COLO668 (cell line): Measurements from ENCODE around the gene PLA1A.

Experiments used
- DNase-seq: peaks from one replicate; lab custom pipeline; 2025; ENCODE audit not compliant: unreplicated experiment; lab: John Stamatoyannopoulos, UW

PLA1A gene

DNA sequence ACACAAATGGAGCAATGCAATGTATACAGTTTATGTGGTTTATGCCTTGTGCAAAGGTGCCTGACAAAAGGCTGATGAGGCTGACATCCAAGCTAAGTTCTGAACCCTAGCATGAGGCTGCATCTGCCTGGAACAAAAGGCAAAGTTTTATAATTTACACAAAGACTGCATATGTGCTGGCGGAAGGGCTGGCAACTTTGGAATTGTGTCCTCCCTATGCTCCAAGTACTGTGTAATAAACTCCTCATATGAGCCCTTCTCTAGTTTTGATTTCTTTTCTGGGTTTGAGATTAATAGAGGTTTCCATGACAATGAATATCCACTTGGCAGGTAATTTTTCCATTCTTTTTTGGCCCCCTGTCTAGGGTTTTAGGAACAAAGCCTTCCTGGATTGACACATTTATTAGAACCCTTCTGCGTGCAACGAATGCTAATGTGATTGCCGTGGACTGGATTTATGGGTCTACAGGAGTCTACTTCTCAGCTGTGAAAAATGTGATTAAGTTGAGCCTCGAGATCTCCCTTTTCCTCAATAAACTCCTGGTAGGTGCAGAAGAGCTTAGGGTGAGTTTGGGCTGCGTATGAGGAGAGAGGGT, 10.8 kb downstream of the PLA1A start:
- DNase-seq = no peak

DNA sequence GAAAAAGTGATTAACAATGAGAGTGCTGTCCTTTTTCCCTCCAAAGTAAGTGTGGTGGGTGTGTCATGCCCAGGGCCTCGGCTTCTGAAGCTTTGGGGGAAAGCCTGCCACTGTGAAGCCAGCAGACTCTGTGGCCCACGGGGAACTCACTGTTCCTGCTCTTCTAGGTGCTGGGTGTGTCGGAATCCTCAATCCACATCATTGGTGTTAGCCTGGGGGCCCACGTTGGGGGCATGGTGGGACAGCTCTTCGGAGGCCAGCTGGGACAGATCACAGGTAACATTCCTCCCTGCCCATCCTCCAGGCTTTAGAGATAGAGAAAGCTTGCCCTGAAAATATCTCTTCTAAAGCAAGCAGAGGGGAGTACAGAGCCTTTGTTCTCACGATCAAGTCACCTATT, 11.6 kb downstream of the PLA1A start:
- no peak for DNase-seq

DNA sequence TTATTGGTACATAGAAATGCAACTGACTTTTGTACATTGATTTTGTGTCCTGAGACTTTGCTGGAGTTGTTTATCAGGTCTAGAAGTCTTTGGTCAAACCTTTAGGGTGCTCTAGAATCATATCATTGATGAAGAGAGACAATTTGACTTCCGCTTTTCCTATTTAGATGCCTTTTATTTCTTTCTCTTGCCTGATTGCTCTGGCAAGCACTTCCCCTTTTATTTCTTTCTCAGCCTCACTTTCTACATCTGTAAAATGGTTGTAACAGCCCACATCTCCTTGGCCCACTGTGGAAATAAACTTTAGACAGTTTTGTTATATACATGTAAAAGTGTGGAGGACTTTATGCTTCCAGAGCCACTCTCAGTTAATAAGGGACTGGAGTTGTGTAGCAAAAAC, 14.0 kb downstream of the PLA1A start:
- no peak for DNase-seq

DNA sequence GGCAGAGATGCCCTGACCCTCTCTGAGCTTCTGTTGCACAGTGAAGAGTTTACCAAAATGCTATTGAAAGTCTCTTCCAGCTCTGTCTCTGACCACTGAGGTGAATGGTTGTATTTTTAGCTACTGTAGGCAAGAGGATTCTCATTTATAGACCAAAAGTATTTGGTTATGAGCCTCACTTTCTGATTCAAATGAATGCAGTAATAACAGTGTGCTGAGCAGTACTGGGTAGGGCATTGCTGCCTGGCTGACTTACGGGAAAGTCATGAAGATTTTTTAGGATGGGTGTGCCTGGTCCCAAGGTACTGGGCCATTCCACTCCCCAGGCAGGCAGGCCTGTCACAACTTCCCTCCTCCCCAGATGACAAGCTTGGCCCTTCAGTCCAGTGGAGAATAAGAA, 15.5 kb downstream of the PLA1A start:
- no peak for DNase-seq

DNA sequence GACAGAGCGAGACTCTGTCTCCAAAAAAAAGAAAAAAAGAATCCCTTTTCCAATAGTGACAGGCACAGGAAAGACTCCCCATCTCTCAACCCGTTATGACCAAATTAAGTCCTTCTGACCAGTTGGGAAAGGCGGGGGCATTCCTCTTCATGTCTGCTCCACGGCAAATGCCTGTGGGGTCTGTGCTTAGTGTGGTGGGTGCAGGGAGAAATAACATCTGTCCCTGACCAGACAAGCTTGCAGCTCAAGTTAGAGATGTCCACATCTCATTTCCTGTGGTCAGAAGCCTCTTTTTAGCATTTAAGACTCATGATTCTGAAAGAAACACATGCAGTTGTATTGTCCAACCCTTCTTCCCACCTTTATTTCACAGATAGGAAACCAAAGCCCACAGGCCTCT, 16.2 kb downstream of the PLA1A start:
- no peak for DNase-seq

DNA sequence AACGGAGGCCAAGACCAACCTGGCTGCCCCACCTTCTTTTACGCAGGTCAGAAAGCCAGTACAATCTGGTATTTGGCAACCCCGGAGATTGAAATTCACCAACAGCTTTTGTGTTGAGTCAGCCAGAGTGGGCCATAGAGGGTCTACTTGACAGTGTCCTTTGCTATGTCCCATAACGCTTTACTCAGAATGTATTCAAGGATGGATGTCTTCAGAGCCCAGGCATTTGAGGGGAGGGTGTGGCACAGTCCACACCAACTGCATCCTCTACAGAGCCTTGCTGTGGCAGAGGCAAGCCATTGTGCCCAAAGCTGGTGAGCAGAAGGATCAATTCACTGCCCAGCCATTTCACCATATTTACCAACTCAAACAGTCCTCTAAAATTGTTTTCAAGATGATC, 18.4 kb downstream of the PLA1A start:
- DNase-seq = no peak

DNA sequence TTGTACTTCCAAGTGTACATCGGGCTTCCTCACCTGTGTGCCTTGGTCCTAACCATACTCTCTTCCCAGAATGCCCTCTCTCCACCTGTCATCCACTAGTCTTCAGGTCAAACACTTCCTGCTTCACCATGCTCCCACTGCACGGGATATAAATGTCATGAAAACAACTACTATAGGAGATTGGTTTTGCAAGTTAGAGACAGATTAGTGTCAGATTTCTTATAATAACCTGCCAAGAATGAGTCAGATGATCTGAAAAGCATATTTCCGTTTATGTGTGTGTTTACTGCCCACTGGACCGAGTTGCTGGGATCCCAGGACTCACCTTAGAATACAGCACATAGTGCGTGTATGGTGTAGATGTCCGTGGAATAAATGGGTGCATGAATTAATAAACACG, 21.4 kb downstream of the PLA1A start:
- DNase-seq = no peak

GRCh38 chr3:119620899-119621298, 23.2 kb downstream of the PLA1A start:
- DNase-seq = no peak

DNA sequence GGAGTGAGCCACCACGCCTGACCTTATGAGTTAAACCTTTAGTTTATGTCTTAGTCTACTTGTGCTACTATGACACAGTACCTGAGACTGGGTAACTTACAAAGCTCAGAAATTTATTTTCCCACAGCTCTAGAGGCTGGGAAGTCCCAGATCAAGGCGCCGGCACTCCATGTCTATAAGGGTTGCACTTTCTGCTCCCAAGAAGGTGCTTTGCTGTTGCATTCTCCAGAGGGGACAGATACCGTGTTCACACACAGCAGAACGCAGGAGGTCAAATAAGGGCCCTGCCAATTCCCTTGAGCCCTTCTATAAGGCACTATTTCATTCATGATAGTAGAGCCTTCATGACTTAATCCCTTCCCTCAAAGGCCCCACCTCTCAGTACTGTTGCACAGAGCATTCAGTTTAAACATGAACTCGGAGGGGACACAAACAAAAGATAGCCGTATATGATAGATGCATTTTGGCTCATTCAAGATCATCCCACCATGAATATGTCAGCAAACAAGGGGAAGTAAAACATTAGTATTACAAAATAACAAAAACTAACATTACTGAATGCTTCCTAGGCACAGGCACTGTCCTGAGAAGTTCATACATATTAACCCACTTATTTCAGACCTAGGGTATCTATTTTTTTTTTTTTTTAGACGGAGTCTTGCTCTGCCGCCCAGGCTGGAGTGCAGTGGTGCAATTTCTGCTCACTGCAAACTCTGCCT, 26.5 kb downstream of the PLA1A start:
- no peak for DNase-seq

- no peak for DNase-seq
Observed at GRCh38 chr3:119625451-119626153, 27.9 kb downstream of the PLA1A start.

- no peak for DNase-seq
Observed at GRCh38 chr3:119626196-119626595, 28.5 kb downstream of the PLA1A start.

- no peak for DNase-seq
Observed at GRCh38 chr3:119627461-119627860, 29.8 kb downstream of the PLA1A start.

- DNase-seq = no peak
Observed at GRCh38 chr3:119628390-119628789, 30.7 kb downstream of the PLA1A start.

DNA sequence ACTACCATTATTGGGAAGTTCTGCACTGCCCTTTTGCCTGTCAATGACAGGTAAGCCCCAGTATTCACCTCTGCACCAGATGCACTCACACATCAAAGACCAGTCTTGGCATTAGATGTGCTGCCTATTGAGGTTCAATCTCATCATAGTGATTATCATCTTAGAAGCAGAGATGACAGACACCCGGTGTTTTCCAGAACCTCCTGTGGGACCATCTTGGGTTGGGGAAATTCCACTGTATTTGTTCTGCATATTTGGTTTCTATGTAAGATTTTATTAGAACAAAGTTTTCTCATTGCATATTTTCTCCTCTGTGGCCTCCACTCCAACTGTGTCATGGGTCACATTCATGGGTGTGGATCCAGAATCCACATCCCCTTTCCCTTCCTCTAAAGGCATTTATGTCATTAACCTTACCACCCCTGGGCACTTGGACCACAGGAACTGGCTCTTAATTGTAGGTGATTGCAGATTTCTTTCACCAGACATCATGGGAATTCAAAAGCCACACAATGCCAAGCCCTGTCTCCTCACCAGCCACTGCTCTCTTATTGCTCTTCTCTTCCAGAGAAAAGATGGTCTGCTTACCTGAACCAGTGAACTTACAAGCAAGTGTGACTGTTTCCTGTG, 31.2 kb downstream of the PLA1A start:
- DNase-seq = no peak

DNA sequence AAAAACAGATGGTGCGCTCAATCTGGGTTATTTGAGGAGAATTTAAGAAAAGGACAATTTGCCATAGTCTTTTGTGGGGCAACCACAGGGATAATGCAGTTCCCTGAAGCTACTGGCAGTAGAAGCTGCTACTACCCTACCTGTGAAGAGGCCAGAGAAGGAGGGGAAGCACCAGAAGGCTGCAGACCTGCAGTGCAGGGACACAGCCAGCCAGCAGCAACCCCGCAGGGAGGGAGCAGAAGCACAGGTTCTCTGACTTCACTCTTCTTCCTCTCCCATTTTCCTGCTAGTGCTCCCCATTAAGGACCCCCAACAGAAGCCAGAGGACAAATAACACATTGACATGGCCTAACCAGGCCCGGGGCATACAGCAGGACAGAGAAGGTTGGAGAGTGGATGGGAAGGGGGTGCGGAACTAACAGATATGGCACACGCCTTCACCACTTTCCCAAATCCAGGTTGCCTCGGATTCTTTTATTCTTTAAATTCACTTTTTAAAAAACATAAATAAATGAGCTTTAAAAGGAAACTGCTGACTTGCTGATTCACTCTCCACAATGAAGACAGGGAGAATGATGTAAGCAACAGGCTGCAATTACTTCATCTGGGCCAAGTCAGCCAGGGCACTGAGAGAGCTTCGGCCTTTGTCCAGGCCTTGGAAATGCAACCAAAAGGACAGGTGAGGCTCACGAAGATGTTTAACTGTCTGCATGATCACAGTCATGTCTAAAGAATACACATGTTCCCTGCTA, 32.6 kb downstream of the PLA1A start:
- DNase-seq = no peak

GRCh38 chr3:119630880-119631329, 33.2 kb downstream of the PLA1A start:
- no peak for DNase-seq

DNA sequence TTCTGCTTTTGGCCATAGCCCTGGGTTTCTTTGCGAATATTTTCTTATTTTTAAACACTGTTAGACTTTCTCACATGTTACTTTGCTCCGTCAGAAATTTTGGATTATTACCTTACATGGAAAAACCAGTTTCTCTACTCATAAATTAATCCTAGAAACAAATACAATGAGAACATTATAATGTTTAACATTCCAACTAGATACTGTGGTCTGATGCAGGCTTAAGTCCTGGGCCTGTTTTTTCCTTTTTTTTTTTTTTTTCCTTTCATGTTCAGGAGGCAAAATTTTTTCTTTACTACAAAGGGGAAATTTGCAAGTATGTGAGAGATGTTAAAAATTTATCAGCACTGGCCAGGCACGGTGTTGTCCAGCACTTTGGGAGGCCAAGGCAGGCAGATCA, 33.8 kb downstream of the PLA1A start:
- DNase-seq = no peak

GRCh38 chr3:119632216-119632615, 34.5 kb downstream of the PLA1A start:
- DNase-seq = no peak

- DNase-seq = no peak
Observed at GRCh38 chr3:119632829-119633228, 35.1 kb downstream of the PLA1A start.

DNA sequence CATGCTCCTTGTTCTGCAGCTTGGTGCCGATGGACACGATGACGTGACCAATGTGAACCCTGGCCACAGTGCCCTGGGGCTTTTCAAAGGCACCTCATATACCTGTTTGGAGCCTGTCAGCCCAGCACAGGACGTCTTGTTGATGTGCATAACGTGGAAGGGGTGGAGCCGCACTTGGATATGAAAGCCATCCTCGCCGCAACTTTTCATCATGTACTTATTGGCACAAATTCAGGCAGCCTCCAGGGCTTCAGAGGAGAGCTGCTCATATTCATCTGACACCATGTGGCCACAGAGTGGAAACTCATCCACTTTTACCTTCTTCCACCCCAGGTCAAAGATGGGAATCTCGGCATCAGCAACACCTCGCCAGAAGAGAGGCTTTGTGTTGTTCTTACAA, 38.0 kb downstream of the PLA1A start:
- DNase-seq = no peak

GRCh38 chr3:119636249-119636648, 38.6 kb downstream of the PLA1A start:
- no peak for DNase-seq
